ENCODE measurements around the gene SRSF10.
A peak's percentile ranks its signal among the peaks of the same experiment; 100 is the strongest.
"Not testable (repeated sequence)": the region's sequence is repeated elsewhere in the genome, so short reads cannot be mapped to it uniquely, and the experiment has no call there.

Gene SRSF10

GRCh38 chr1:24020025-24020424, 39.9 kb upstream of the SRSF10 start:
- in situ Hi-C loops (cut with HindIII; ENCODE audit: low sequenced_read_pairs) = no loop called here
- no peak for TF ChIP-seq CTCF (IDR thresholded peaks at IDR 0.05; ENCODE audit: low read depth, low read length)
- no peak overlapping the region for H3K4me3 ChIP-seq (ENCODE audit: low read depth, low read length)
- DNase-seq (ENCODE audit: low read depth, low spot score) = peak; percentile 76

GRCh38 chr1:24018611-24019580, 38.8 kb upstream of the SRSF10 start:
- no peak overlapping the region for H3K4me3 ChIP-seq (ENCODE audit: low read depth, low read length)
- TF ChIP-seq CTCF (IDR thresholded peaks at IDR 0.05; ENCODE audit: low read depth, low read length) = no peak
- in situ Hi-C loops (cut with HindIII; ENCODE audit: low sequenced_read_pairs) = no loop called here
- peak; percentile 100 for DNase-seq (ENCODE audit: low read depth, low spot score)

GRCh38 chr1:24015221-24016210, 35.4 kb upstream of the SRSF10 start:
- no peak for TF ChIP-seq CTCF (IDR thresholded peaks at IDR 0.05; ENCODE audit: low read depth, low read length)
- DNase-seq (ENCODE audit: low read depth, low spot score) = peak; percentile 37
- in situ Hi-C loops (cut with HindIII; ENCODE audit: low sequenced_read_pairs) = no loop called here
- H3K4me3 ChIP-seq (ENCODE audit: low read depth, low read length) = no peak overlapping the region

- in situ Hi-C loops (cut with HindIII; ENCODE audit: low sequenced_read_pairs); H3K4me3 ChIP-seq (ENCODE audit: low read depth, low read length); DNase-seq (ENCODE audit: low read depth, low spot score): not testable (repeated sequence)
These were observed 32.8 kb upstream of the SRSF10 start for GRCh38 chr1:24012878-24013277.

- DNase-seq (ENCODE audit: low read depth, low spot score) = no peak
- H3K4me3 ChIP-seq (ENCODE audit: low read depth, low read length) = no peak overlapping the region
- no peak for TF ChIP-seq CTCF (IDR thresholded peaks at IDR 0.05; ENCODE audit: low read depth, low read length)
- in situ Hi-C loops (cut with HindIII; ENCODE audit: low sequenced_read_pairs) = no loop called here
These were observed 30.5 kb upstream of the SRSF10 start for GRCh38 chr1:24010650-24011049.

- no peak for TF ChIP-seq CTCF (IDR thresholded peaks at IDR 0.05; ENCODE audit: low read depth, low read length)
- no peak overlapping the region for H3K4me3 ChIP-seq (ENCODE audit: low read depth, low read length)
- in situ Hi-C loops (cut with HindIII; ENCODE audit: low sequenced_read_pairs) = no loop called here
- peak; percentile 72 for DNase-seq (ENCODE audit: low read depth, low spot score)
These were observed 29.3 kb upstream of the SRSF10 start for GRCh38 chr1:24009406-24009805.

GRCh38 chr1:24008574-24009184, 28.6 kb upstream of the SRSF10 start:
- DNase-seq (ENCODE audit: low read depth, low spot score) = peak; percentile 70
- H3K4me3 ChIP-seq (ENCODE audit: low read depth, low read length); in situ Hi-C loops (cut with HindIII; ENCODE audit: low sequenced_read_pairs): not testable (repeated sequence)
